Muscle layer of duodenum (tissue), 2 donors: Measurements from ENCODE around the gene RTN1.
"Not testable (repeated sequence)": the region's sequence is repeated elsewhere in the genome, so short reads cannot be mapped to it uniquely, and the experiment has no call there.

Experiments
- H3K27ac ChIP-seq: one replicate; pipeline ENCODE4 v1.7.0; 2013; ENCODE audit warnings: mild to moderate bottlenecking, low read length
- H3K27me3 ChIP-seq: one replicate; pipeline ENCODE4 v1.7.0; 2013; ENCODE audit warnings: low read depth, mild to moderate bottlenecking, control low read depth, low read length
- H3K36me3 ChIP-seq, 2 donors: one replicate each; pipeline ENCODE4 v1.7.0; 2013; ENCODE audit warnings: low read length in 2 of 2, control low read depth in 1 of 2, mild to moderate bottlenecking in 1 of 2; ENCODE audit not compliant: insufficient read depth in 2 of 2, control insufficient read depth in 1 of 2
- H3K4me1 ChIP-seq, 2 donors: one replicate each; pipeline ENCODE4 v1.7.0; 2013; ENCODE audit warnings: low read length in 2 of 2, mild to moderate bottlenecking in 2 of 2, control low read depth in 1 of 2, moderate library complexity in 1 of 2; ENCODE audit not compliant: insufficient read depth in 2 of 2, control insufficient read depth in 1 of 2
- H3K4me3 ChIP-seq, 2 donors: one replicate each; pipeline ENCODE4 v1.7.0; 2013; ENCODE audit warnings: low read length in 2 of 2, low read depth in 1 of 2, mild to moderate bottlenecking in 1 of 2
- H3K9me3 ChIP-seq, 2 donors: one replicate each; pipeline ENCODE4 v1.7.0; 2013; ENCODE audit warnings: low read length in 2 of 2, control low read depth in 1 of 2, mild to moderate bottlenecking in 1 of 2; ENCODE audit not compliant: control insufficient read depth in 1 of 2
- donor health status: healthy.

The RTN1 gene

GRCh38 chr14:59691266-59691665 is 179.3 kb downstream of the RTN1 start:
- Histone ChIP-seq H3K4me1 (no peaks in the 10 kb centered on the region), H3K27me3 (no peaks in the 10 kb centered on the region), H3K9me3 (no peaks in the 10 kb centered on the region), H3K27ac (no peak overlapping the region), H3K36me3 (no peaks in the 10 kb centered on the region), H3K4me3 (no peak overlapping the region)

GRCh38 chr14:59690426-59690825 is 180.2 kb downstream of the RTN1 start:
- Histone ChIP-seq H3K27me3 (no peaks in the 10 kb centered on the region), H3K9me3 (no peaks in the 10 kb centered on the region), H3K27ac (no peak overlapping the region), H3K4me3 (no peak overlapping the region), H3K4me1 (no peaks in the 10 kb centered on the region), H3K36me3 (no peaks in the 10 kb centered on the region)

GRCh38 chr14:59688224-59689170 is 182.1 kb downstream of the RTN1 start:
- Histone ChIP-seq H3K27me3 (no peaks in the 10 kb centered on the region), H3K36me3 (no peaks in the 10 kb centered on the region), H3K27ac (no peak overlapping the region), H3K4me3 (no peak overlapping the region), H3K9me3 (no peaks in the 10 kb centered on the region), H3K4me1 (no peaks in the 10 kb centered on the region)

- no peak overlapping the region for H3K4me3 ChIP-seq
- no peaks in the 10 kb centered on the region for H3K4me1 ChIP-seq
- H3K36me3 ChIP-seq, result no peaks in the 10 kb centered on the region
- no peaks in the 10 kb centered on the region for H3K9me3 ChIP-seq
- no peak overlapping the region for H3K27ac ChIP-seq
- H3K27me3 ChIP-seq, result no peaks in the 10 kb centered on the region
These were observed 182.9 kb downstream of the RTN1 start for GRCh38 chr14:59687663-59688062.

- Histone ChIP-seq H3K36me3 (no peaks in the 10 kb centered on the region), H3K9me3 (no peaks in the 10 kb centered on the region), H3K27ac (no peak overlapping the region), H3K27me3 (no peaks in the 10 kb centered on the region), H3K4me3 (no peak overlapping the region), H3K4me1 (no peaks in the 10 kb centered on the region)
These were observed 190.7 kb downstream of the RTN1 start for GRCh38 chr14:59679872-59680271.

- no peaks in the 10 kb centered on the region for H3K4me1 ChIP-seq
- H3K36me3 ChIP-seq, result no peaks in the 10 kb centered on the region
- no peaks in the 10 kb centered on the region for H3K27me3 ChIP-seq
- H3K27ac ChIP-seq, result no peak overlapping the region
- H3K9me3 ChIP-seq, result no peaks in the 10 kb centered on the region
- H3K4me3 ChIP-seq, result no peak overlapping the region
These were observed 192.2 kb downstream of the RTN1 start for GRCh38 chr14:59678352-59678751.

GRCh38 chr14:59677771-59678231 is 192.8 kb downstream of the RTN1 start:
- no peaks in the 10 kb centered on the region for H3K27me3 ChIP-seq
- no peaks in the 10 kb centered on the region for H3K36me3 ChIP-seq
- no peaks in the 10 kb centered on the region for H3K9me3 ChIP-seq
- no peak overlapping the region for H3K27ac ChIP-seq
- no peaks in the 10 kb centered on the region for H3K4me1 ChIP-seq
- no peak overlapping the region for H3K4me3 ChIP-seq

- Histone ChIP-seq H3K27ac (no peak overlapping the region), H3K27me3 (no peaks in the 10 kb centered on the region), H3K9me3 (no peaks in the 10 kb centered on the region), H3K36me3 (no peaks in the 10 kb centered on the region), H3K4me3 (no peak overlapping the region), H3K4me1 (no peaks in the 10 kb centered on the region)
These were observed 195.2 kb downstream of the RTN1 start for GRCh38 chr14:59675394-59675793.

GRCh38 chr14:59664741-59665140 is 205.8 kb downstream of the RTN1 start:
- no peak overlapping the region for H3K4me3 ChIP-seq
- no peaks in the 10 kb centered on the region for H3K27me3 ChIP-seq
- no peaks in the 10 kb centered on the region for H3K36me3 ChIP-seq
- peaks cover 0 to 3% of the 10 kb centered on the region in 2 donors for H3K9me3 ChIP-seq
- H3K27ac ChIP-seq, result no peak overlapping the region
- no peaks in the 10 kb centered on the region for H3K4me1 ChIP-seq

GRCh38 chr14:59657769-59658168 is 212.8 kb downstream of the RTN1 start:
- no peak overlapping the region for H3K4me3 ChIP-seq
- H3K27me3 ChIP-seq, result no peaks in the 10 kb centered on the region
- H3K9me3 ChIP-seq, result no peaks in the 10 kb centered on the region
- H3K4me1 ChIP-seq, result no peaks in the 10 kb centered on the region
- H3K27ac ChIP-seq, result no peak overlapping the region
- no peaks in the 10 kb centered on the region for H3K36me3 ChIP-seq

GRCh38 chr14:59656473-59656872 is 214.1 kb downstream of the RTN1 start:
- Histone ChIP-seq H3K4me1 (no peaks in the 10 kb centered on the region), H3K36me3 (no peaks in the 10 kb centered on the region), H3K4me3 (no peak overlapping the region), H3K27ac (no peak overlapping the region), H3K9me3 (peaks cover 0 to 7% of the 10 kb centered on the region in 2 donors), H3K27me3 (no peaks in the 10 kb centered on the region)

- H3K27me3 ChIP-seq, H3K4me1 ChIP-seq, H3K9me3 ChIP-seq, H3K27ac ChIP-seq, H3K4me3 ChIP-seq, H3K36me3 ChIP-seq: not testable (repeated sequence)
These were observed 216.4 kb downstream of the RTN1 start for GRCh38 chr14:59654131-59654530.
